HPDE6-E6E7 (cell line): ENCODE results near the gene KCNJ15.
A peak's percentile ranks its signal among the peaks of the same experiment; 100 is the strongest.

Source experiments
- DNase-seq: peaks from one replicate; pipeline ENCODE4 v3.0.0; 2011; ENCODE audit warnings: missing footprints; ENCODE audit errors: extremely low spot score

Gene KCNJ15

DNA sequence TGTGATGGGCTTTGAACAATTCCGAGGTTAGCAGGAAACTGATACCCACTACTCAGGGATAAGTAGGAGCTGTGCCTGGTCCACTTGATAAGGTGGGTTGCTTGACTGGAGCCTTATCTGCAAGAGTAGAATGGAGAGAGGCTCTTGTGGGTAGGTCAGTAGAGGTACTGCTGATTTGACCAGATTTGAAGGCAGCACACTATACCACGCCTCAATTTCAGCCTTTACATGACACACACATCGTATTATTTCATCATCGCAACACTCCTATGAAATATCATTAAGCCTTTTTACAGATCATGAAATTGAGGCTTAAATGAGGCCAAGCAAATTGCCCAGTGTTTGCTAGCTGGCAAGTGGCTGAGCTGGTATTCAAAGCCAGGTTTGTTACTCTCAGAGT, 69.6 kb downstream of the KCNJ15 start:
- no peak for DNase-seq

GRCh38 chr21:38326899-38327298, 70.1 kb downstream of the KCNJ15 start:
- no peak for DNase-seq

GRCh38 chr21:38327984-38328383, 71.2 kb downstream of the KCNJ15 start:
- no peak for DNase-seq

- DNase-seq = no peak
Observed at GRCh38 chr21:38329162-38329561, 72.4 kb downstream of the KCNJ15 start.

DNA sequence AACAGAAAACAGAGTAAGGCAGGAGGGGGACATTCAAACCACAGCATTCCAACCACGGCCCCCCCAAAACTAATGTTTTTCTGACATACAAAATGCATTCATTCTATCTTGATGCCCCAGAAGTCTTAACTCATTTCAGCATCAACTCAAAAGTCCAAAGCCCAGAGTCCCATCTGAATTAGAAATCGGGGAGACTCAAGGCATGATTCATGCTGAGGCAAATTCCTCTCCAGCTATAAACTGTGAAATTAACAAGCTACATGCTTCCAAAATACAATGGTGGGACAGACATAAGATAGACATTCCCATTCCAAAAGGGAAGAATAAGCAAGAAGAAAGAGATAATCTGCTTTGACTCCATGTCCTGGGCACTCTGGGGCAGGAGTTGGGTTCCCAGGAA, 73.9 kb downstream of the KCNJ15 start:
- DNase-seq = no peak

DNA sequence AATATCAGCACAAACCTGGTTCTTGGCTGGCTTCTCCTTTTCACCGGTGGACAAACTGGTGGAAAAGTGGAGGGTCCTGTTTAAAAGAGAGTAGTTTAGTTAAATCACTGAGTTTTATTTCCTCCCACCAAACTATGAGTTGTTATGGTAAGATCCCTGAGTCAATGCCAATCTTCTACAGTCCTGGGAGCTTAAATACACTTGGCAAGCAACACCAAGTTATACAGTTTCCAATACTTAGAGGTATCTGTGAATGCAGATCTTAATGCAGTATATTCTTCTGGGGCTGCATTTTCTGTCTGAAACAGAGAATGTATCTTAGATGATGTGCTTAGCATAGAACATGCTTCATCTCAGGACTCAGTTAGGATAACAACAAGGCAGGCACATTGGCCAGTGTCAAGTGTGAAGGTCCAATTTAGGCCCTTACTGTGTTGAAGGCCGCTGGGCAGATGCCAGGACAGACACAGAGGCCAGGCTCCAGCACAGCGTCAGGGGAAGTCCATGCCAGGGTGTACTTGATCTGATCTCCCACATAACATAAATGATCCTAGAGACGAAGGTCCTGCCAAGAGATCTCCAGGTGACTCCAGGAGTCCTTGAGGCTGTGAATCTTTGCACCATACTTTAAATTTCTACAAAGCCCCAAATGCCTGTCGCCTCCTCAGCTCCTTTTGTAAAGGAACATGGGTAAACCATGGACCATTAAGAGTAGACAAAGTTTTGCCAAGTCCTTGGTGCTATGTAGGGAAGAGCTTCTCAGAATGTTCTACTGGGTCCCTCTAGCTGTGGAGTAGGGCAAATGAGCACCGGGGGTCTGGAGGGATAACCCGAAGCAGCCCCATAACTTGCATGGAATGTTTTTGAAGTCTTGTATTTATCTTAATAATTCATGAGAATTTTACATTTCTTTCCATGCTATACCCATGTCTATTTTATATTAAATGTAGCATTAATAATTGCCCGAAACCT, 76.8 kb downstream of the KCNJ15 start:
- no peak for DNase-seq

DNA sequence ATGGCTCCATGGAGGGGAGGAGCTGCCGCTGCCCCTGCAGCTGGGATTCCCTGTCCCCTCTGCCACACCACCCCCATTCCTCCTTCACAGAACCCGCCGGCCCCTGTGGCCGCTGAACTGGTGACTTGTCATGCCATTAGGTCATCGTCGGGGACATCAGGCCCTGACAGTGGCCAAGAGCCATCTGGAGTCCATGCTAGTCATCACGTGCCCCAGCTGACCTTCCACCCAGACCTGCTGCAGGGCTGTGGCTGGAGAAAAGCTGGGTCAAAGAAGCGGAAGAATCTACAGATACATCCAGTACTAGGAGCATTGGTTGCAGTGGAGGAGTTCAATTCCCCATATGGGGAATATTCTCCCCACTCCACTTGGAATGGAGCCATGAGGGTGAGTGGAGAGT, 78.1 kb downstream of the KCNJ15 start:
- DNase-seq = no peak

DNA sequence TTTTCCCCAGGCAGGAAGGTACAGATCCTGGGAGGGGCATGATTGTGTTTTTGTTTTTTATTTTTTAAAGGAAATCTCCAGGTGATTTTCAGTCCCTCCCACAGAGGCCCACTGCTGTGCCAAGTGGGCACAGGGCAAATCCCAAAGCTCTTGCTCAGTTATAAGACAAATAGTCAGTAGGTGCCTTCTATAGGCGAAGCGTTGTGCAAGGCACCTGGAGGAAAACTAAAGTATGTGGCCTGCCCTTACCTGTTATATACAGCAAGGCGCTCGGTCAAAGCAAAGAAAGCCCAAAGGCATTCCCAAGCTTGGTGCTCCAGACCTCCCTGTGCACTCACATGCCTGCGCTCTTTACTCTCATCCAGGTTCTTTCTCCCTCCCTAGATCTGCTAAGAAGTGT, 81.0 kb downstream of the KCNJ15 start:
- DNase-seq = no peak

- no peak for DNase-seq
Observed at GRCh38 chr21:38340131-38340530, 83.3 kb downstream of the KCNJ15 start.

GRCh38 chr21:38341546-38342012, 84.8 kb downstream of the KCNJ15 start:
- DNase-seq = no peak

- no peak for DNase-seq
Observed at GRCh38 chr21:38342739-38343138, 85.9 kb downstream of the KCNJ15 start.

GRCh38 chr21:38343691-38344090, 86.9 kb downstream of the KCNJ15 start:
- DNase-seq = no peak

DNA sequence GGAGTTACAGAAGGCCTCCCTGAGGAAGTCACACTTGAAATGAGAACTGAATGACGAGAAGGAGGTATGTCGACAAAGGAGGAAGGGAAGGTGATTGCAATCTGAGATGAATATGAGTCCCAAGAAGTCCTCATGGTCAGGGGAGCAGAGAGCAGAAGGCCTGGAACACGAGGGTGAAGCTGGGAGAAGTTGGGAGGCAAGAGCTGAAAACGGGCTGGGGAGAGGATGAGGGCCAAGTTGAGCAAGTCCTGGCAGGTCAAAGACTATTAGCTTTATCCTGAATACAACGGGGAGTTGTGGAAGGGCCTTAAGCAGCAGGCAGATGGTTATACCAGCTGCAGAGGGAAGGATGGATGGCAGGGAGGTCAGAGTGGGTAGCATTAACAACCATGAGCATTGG, 89.5 kb downstream of the KCNJ15 start:
- no peak for DNase-seq

DNA sequence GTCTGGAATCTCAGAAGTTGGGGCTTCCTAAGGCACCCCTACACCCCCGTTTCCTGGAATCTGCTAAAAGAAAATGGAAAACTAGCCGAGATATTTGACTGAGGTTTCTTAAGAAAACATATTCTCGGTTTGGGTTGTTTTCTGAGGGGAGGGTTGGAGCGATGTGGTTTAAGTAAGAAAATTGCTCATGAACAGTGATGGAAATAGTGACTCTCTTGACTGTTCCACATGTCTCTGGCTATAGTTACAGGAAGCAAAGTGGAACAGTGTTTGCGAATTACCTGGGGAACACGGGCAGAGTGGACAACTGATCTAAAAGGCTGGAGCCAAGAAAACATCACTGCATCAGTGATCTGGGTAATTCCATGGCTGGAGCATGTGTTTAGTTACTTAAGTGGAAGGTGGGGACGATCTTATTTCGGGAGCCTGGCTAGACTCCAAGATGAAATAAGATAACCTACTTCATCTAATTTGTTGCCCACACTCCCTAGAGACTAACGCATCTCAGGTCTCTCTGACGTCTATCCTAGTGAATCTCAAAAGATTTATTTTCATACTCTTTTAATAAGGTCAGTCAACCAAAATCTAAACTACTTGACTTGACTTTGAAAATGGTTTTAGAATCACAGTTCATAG, 92.4 kb downstream of the KCNJ15 start:
- no peak for DNase-seq

GRCh38 chr21:38349977-38350376, 93.2 kb downstream of the KCNJ15 start:
- DNase-seq = no peak

GRCh38 chr21:38350684-38351083, 93.9 kb downstream of the KCNJ15 start:
- DNase-seq = no peak

DNA sequence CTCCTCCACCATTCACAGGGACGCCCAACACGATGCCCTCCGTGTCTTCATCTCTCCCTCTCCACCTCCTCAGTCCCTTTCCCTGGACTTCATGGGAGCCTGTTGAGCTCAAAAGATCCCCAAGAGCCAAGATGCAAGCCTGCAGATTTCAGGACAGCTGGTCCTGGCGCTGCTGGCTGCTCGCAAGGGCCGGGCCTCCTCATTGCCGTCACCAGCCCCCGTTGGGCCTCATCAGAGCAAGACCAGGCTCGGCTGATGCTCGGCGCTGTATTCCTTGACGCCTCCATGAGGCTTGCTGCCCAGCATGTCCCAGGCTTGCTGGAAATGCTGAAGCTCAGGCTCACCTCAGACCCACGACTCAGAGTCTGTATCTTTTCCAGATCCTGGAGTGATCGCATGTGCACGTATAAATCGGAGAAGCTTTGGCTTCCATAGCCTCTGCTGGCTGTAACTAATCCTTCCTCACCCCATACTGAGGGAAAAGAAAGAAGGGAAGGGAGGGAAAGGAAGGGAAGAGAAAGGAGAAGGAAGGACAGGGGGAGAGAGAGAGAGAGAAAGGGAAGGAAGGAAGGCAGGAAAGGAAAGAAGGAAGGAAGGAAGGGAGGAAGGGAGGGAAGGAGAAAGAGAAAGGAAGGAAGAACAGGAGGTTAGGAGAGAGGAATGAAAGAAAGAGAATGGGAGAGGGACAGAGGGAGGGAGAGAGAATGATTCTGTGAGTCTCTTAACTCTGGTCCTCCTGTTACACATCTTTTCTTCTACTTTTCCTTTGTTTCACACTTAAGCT, 94.6 kb downstream of the KCNJ15 start:
- no peak for DNase-seq

DNA sequence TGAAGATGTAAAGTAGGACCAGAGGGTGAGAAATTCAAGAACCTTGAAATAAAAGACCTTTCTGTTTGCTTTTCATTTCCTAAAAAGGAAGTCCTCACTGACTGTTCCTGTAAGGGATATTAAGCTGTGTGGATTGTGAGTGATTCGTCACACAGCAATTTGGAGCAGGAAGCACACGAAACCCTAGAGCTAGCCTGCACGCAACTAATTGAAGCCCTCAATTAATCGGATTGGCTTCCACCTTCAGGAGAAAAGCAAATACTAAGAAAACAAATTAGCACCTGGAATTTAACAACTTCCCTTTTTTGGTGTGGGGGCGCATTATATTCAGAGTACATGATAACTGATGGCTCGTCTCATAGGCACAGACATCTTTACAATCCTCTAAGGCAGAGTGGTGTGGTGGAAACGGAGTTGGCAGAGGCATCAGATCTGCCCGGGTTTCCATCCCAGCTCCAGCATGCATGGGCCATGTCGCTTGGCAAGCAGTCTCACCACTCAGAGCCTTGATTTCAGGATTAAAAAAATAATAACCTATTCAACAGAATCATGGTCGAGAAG, 95.2 kb downstream of the KCNJ15 start:
- peak; percentile 37 for DNase-seq

DNA sequence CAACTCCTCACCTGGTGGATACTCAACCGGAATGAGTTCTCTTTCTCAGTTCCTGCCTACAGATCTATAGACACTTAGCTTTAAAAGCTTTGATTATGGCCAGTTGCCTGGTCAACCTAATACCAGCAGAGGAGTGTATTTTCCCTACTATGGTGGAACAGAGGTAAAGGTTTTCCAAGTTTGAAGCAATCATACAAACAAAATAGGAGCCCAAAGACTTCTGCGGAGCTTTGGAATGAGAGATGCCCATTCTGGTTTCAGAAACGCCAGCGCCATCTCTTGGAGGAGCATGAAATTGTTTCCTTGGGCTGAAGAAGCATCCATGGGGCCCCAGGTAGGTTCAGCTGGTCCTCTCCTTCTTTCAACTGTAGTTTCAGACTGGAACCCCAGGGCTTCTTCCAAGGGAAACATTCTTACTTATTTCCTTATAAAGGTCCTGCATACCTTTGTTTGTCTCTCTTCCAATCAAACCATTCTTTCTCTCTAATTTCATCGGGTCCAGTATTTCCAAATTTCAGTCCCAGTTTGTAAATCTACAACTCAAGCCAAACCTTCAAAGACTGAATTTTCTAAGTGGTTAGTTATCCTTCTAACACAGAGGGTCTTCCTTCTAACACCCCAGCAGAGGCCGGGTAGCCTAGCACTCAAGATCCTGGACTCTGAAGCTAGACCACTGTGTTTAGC, 95.9 kb downstream of the KCNJ15 start:
- peak; percentile 64 for DNase-seq

DNA sequence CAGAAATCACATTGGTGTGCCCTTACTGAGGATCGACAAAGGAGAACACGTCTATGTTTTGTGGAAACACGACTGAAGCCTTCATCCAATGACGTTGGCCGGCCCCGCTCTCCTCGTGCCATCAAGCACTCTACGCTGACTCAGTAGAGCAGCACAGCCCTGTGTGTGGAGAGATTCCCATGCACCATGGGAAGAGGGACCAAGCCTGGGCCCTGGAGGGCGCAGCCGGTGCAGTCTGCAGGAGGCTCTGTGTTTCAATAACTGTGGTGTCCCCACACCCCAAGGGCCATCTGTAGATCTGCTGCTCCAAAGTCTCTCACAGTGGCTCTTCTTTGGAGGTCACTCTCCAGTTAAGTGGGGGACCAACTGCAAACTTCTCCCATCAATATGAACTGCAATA, 97.4 kb downstream of the KCNJ15 start:
- no peak for DNase-seq

GRCh38 chr21:38354746-38355145, 98.0 kb downstream of the KCNJ15 start:
- DNase-seq = no peak
